IMR-90 (cell line): Measurements from ENCODE around the gene PTCH2. TPM values are rescaled to one million over a fixed set of nuclear protein-coding genes. Genes with fewer than 3 reads are reported as not detected.

ENCODE experiments used
- polyA plus RNA-seq, 3 experiments: library from polyadenylated mRNA; depleted of rRNA; stranded (reverse); fragments of >200 nt; gene quantifications; 2 replicates each; pipeline ENCODE4 v1.2.3, GENCODE V29; 2012; ENCODE audit warnings: low replicate concordance in 1 of 3
- total RNA-seq: library from RNA; depleted of rRNA; stranded (reverse); fragments of >200 nt; gene quantifications from 2 replicates; pipeline ENCODE4 v1.2.3, GENCODE V29; 2012
- TF ChIP-seq, protein P1 (sequence below): conservative IDR thresholded peaks from 2 replicates; pipeline ENCODE4 v1.5.1; 2012; ENCODE audit warnings: mild to moderate bottlenecking, low read depth, low read length, improper control_type of control experiment

PTCH2 gene
- total and polyA plus RNA-seq, 2 of the 4 experiments (the other 2 are of a cell fraction): under 0.01 to 0.56 TPM

DNA sequence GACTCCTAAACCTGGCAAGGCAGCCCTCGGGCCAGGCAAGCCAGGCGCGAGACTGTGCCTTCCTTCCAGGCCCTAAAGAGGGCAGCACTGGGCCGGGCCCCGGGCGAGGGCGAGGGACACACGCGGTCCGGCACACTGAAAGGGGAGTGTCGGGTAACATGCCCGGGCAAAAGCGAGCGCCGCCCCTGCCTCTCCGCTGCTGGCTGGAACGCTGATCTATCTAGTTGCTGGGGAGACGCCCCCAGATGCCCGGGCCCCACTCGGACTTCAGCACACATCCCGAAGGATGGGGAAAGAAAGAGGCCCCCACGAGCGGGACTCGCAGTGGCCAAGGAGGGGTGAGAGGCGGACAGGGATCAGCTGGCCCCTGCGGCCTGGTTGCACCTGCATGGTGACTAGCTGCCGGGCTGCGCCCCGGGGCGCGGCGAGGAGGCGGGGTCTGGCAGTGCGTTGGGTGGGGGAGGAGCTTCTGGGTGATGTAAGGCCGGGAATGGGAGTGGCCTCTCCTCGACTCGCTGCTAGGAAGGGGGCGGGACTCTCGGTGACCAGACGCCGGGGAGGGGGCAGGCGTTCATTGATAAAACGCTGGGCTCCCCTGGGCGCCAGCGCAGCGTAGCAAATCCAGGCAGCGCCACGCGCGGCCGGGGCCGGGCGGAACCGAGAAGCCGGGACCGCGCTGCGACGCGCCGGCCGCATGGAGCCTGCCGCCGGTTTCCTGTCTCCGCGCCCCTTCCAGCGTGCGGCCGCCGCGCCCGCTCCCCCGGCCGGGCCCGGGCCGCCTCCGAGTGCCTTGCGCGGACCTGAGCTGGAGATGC lies 43.1 kb downstream of the PTCH2 start, which contains the start of gene PLK3 (continued):
- TF ChIP-seq, protein P1, sequence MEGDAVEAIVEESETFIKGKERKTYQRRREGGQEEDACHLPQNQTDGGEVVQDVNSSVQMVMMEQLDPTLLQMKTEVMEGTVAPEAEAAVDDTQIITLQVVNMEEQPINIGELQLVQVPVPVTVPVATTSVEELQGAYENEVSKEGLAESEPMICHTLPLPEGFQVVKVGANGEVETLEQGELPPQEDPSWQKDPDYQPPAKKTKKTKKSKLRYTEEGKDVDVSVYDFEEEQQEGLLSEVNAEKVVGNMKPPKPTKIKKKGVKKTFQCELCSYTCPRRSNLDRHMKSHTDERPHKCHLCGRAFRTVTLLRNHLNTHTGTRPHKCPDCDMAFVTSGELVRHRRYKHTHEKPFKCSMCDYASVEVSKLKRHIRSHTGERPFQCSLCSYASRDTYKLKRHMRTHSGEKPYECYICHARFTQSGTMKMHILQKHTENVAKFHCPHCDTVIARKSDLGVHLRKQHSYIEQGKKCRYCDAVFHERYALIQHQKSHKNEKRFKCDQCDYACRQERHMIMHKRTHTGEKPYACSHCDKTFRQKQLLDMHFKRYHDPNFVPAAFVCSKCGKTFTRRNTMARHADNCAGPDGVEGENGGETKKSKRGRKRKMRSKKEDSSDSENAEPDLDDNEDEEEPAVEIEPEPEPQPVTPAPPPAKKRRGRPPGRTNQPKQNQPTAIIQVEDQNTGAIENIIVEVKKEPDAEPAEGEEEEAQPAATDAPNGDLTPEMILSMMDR: peak; percentile 96
